Mammary epithelial cell (primary cell): Measurements from ENCODE around the gene RALGDS.
"Not testable (repeated sequence)": the region's sequence is repeated elsewhere in the genome, so short reads cannot be mapped to it uniquely, and the experiment has no call there.

Experiments
- CTCF ChIP-seq, 2 donors: IDR thresholded peaks in 1 of 2; conservative IDR thresholded peaks in 1 of 2; 2 replicates each; pipeline ENCODE4 v1.5.1; 2011 to 2012; ENCODE audit warnings: inconsistent platforms in 2 of 2, low read length in 2 of 2, mild to moderate bottlenecking in 2 of 2, control low read depth in 1 of 2, low read depth in 1 of 2; ENCODE audit not compliant: insufficient read depth in 1 of 2; ENCODE audit errors: extremely low read depth in 1 of 2
- EZH2 ChIP-seq: IDR thresholded peaks from 2 replicates; pipeline ENCODE4 v1.6.1; 2012; ENCODE audit warnings: low read length, inconsistent platforms, borderline replicate concordance

- TF ChIP-seq CTCF (conservative IDR thresholded peaks at IDR 0.05 in 1 of 2, IDR thresholded peaks at IDR 0.05 in 1 of 2; ENCODE audit: extremely low read depth in 1 of 2, insufficient read depth in 1 of 2, low read depth in 1 of 2, low read length in 2 of 2); EZH2: not testable (repeated sequence)
Measured at GRCh38 chr9:133061019-133061763, 59.8 kb downstream of the RALGDS start.
